K562 (cell line): ENCODE data around the gene PLAAT4. TPM values are rescaled to one million over a fixed set of nuclear protein-coding genes. Genes with fewer than 3 reads are reported as not detected.

ENCODE experiments used
- POLR2H ChIP-seq: IDR thresholded peaks from 2 replicates; pipeline ENCODE4 v1.6.1; 2016; ENCODE audit warnings: missing genetic modification characterization, low read depth, mild to moderate bottlenecking, control low read depth, missing compliant biosample characterization, moderate library complexity
- polyA plus RNA-seq, 8 experiments: library from polyadenylated mRNA; depleted of rRNA in 4 of 8; stranded (reverse) in 5 of 8; unstranded in 3 of 8; fragments of >200 nt; fragmentation: Nextera tagmentation in 2 of 8; fragmentation: Illumina TruSeq in 1 of 8; extraction: Ambion mirVana in 2 of 8; extraction: Trizol in 1 of 8; gene quantifications; 2 replicates each; pipeline versions ENCODE4 v1.2.1 to v1.2.3, GENCODE V29; 2011 to 2014; ENCODE audit warnings: inconsistent platforms in 1 of 8, missing spikeins in 1 of 8
- total RNA-seq, 7 experiments: library from RNA; depleted of rRNA in 6 of 7; stranded (reverse); fragments of >200 nt in 6 of 7; fragmentation: Illumina TruSeq in 2 of 7; extraction: Trizol in 2 of 7; gene quantifications; 2 replicates each; pipeline versions ENCODE4 v1.2.1 to v1.2.3, GENCODE V29; 2011 to 2021; ENCODE audit warnings: low replicate concordance in 1 of 7
- TF ChIP-seq, protein P1 (sequence below): fragments of 450-650 bp; IDR thresholded peaks from 2 replicates; pipeline ENCODE4 v1.6.1; 2016; ENCODE audit warnings: mild to moderate bottlenecking, moderate library complexity
- TF ChIP-seq, protein P2 (sequence below), 2 experiments: fragments of 450-650 bp; formaldehyde crosslinking in 1 of 2; IDR thresholded peaks; 2 replicates each; pipeline versions ENCODE4 v1.4.0 to v1.6.1; 2014 to 2020; ENCODE audit warnings: mild to moderate bottlenecking in 2 of 2, borderline replicate concordance in 1 of 2, low read depth in 1 of 2
- TF ChIP-seq, protein P3 (sequence below), 2 experiments: fragments of 450-650 bp in 1 of 2; sonication (generic) in 1 of 2; formaldehyde crosslinking in 1 of 2; IDR thresholded peaks in 1 of 2; conservative IDR thresholded peaks in 1 of 2; 2 replicates each; pipeline versions ENCODE4 v1.6.1 to v1.8.1; 2016 to 2023; ENCODE audit warnings: mild to moderate bottlenecking in 2 of 2, moderate library complexity in 2 of 2, inconsistent platforms in 1 of 2, missing genetic modification reagents in 1 of 2

PLAAT4 gene
- total and polyA plus RNA-seq, 9 of the 15 experiments (the other 6 are each of a cell fraction or from before 2014, with no cell fraction given) = 0.54 to 3.0 (median 1.3) TPM; not detected in 1

DNA sequence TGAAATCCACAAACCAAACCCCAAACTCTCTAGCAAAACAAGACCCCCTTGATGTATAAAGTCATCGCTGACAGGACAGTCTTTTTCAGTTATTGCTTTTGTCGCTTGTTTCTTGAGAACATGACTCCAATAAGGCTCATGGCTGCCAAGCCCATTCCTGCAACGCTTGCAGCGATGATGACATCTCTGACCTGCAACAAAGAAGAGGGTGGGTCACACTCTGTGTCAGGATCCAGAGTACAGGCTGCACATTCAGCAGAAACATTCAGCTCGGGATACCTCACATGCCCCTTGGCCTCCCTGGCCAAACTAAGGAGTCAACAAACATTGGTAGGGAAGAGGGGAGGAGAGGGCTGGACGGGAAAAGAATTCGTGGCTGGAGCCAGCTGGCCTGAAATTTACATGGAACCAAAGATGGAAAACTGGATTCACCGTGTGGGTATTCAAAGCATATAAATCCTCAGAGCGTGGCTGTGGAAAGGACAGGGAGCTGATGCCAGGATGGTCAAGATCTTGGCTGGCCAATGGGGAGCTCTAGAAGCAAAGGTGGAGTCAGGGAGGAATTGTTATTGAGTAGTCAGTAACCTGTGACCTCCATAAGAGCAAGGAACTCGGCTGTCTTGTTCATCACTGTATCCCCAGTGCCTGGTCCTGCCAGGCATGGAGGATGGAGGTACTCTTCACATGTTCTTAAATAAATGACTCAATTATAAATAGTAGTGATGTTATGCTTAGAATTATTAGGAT, 38.4 kb downstream of the PLAAT4 start (continued):
- TF ChIP-seq, protein P1, sequence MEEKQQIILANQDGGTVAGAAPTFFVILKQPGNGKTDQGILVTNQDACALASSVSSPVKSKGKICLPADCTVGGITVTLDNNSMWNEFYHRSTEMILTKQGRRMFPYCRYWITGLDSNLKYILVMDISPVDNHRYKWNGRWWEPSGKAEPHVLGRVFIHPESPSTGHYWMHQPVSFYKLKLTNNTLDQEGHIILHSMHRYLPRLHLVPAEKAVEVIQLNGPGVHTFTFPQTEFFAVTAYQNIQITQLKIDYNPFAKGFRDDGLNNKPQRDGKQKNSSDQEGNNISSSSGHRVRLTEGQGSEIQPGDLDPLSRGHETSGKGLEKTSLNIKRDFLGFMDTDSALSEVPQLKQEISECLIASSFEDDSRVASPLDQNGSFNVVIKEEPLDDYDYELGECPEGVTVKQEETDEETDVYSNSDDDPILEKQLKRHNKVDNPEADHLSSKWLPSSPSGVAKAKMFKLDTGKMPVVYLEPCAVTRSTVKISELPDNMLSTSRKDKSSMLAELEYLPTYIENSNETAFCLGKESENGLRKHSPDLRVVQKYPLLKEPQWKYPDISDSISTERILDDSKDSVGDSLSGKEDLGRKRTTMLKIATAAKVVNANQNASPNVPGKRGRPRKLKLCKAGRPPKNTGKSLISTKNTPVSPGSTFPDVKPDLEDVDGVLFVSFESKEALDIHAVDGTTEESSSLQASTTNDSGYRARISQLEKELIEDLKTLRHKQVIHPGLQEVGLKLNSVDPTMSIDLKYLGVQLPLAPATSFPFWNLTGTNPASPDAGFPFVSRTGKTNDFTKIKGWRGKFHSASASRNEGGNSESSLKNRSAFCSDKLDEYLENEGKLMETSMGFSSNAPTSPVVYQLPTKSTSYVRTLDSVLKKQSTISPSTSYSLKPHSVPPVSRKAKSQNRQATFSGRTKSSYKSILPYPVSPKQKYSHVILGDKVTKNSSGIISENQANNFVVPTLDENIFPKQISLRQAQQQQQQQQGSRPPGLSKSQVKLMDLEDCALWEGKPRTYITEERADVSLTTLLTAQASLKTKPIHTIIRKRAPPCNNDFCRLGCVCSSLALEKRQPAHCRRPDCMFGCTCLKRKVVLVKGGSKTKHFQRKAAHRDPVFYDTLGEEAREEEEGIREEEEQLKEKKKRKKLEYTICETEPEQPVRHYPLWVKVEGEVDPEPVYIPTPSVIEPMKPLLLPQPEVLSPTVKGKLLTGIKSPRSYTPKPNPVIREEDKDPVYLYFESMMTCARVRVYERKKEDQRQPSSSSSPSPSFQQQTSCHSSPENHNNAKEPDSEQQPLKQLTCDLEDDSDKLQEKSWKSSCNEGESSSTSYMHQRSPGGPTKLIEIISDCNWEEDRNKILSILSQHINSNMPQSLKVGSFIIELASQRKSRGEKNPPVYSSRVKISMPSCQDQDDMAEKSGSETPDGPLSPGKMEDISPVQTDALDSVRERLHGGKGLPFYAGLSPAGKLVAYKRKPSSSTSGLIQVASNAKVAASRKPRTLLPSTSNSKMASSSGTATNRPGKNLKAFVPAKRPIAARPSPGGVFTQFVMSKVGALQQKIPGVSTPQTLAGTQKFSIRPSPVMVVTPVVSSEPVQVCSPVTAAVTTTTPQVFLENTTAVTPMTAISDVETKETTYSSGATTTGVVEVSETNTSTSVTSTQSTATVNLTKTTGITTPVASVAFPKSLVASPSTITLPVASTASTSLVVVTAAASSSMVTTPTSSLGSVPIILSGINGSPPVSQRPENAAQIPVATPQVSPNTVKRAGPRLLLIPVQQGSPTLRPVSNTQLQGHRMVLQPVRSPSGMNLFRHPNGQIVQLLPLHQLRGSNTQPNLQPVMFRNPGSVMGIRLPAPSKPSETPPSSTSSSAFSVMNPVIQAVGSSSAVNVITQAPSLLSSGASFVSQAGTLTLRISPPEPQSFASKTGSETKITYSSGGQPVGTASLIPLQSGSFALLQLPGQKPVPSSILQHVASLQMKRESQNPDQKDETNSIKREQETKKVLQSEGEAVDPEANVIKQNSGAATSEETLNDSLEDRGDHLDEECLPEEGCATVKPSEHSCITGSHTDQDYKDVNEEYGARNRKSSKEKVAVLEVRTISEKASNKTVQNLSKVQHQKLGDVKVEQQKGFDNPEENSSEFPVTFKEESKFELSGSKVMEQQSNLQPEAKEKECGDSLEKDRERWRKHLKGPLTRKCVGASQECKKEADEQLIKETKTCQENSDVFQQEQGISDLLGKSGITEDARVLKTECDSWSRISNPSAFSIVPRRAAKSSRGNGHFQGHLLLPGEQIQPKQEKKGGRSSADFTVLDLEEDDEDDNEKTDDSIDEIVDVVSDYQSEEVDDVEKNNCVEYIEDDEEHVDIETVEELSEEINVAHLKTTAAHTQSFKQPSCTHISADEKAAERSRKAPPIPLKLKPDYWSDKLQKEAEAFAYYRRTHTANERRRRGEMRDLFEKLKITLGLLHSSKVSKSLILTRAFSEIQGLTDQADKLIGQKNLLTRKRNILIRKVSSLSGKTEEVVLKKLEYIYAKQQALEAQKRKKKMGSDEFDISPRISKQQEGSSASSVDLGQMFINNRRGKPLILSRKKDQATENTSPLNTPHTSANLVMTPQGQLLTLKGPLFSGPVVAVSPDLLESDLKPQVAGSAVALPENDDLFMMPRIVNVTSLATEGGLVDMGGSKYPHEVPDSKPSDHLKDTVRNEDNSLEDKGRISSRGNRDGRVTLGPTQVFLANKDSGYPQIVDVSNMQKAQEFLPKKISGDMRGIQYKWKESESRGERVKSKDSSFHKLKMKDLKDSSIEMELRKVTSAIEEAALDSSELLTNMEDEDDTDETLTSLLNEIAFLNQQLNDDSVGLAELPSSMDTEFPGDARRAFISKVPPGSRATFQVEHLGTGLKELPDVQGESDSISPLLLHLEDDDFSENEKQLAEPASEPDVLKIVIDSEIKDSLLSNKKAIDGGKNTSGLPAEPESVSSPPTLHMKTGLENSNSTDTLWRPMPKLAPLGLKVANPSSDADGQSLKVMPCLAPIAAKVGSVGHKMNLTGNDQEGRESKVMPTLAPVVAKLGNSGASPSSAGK = no peak
- TF ChIP-seq, protein P2, sequence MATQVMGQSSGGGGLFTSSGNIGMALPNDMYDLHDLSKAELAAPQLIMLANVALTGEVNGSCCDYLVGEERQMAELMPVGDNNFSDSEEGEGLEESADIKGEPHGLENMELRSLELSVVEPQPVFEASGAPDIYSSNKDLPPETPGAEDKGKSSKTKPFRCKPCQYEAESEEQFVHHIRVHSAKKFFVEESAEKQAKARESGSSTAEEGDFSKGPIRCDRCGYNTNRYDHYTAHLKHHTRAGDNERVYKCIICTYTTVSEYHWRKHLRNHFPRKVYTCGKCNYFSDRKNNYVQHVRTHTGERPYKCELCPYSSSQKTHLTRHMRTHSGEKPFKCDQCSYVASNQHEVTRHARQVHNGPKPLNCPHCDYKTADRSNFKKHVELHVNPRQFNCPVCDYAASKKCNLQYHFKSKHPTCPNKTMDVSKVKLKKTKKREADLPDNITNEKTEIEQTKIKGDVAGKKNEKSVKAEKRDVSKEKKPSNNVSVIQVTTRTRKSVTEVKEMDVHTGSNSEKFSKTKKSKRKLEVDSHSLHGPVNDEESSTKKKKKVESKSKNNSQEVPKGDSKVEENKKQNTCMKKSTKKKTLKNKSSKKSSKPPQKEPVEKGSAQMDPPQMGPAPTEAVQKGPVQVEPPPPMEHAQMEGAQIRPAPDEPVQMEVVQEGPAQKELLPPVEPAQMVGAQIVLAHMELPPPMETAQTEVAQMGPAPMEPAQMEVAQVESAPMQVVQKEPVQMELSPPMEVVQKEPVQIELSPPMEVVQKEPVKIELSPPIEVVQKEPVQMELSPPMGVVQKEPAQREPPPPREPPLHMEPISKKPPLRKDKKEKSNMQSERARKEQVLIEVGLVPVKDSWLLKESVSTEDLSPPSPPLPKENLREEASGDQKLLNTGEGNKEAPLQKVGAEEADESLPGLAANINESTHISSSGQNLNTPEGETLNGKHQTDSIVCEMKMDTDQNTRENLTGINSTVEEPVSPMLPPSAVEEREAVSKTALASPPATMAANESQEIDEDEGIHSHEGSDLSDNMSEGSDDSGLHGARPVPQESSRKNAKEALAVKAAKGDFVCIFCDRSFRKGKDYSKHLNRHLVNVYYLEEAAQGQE (IDR thresholded peaks at IDR 0.05; ENCODE audit: borderline replicate concordance) = no peak
- TF ChIP-seq, protein P2 (CRISPR knock-in tag; IDR thresholded peaks at IDR 0.05; ENCODE audit: low read depth) = no peak
- TF ChIP-seq, protein P3, sequence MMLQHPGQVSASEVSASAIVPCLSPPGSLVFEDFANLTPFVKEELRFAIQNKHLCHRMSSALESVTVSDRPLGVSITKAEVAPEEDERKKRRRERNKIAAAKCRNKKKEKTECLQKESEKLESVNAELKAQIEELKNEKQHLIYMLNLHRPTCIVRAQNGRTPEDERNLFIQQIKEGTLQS (IDR thresholded peaks at IDR 0.05) = peak; percentile 74
- TF ChIP-seq, protein P3 (CRISPR knock-in tag; conservative IDR thresholded peaks at IDR 0.05) = 0 out of 2 replicates have a peak, but pooled peaks have one; percentile 42
- no peak for TF ChIP-seq POLR2H
